Lung microvascular endothelial cell (primary cell): Measurements from ENCODE around the gene CYP3A4. TPM values are rescaled to one million over a fixed set of nuclear protein-coding genes. Genes with fewer than 3 reads are reported as not detected.
A peak's percentile ranks its signal among the peaks of the same experiment; 100 is the strongest.
"Not testable (repeated sequence)": the region's sequence is repeated elsewhere in the genome, so short reads cannot be mapped to it uniquely, and the experiment has no call there.

Experiments used
- DNase-seq, 2 donors: peaks; one replicate each; pipeline versions ENCODE4 v3.0.0 to v3.0.0-alpha.2; 2010; ENCODE audit warnings: low read depth in 2 of 2
- total RNA-seq: library from RNA; depleted of rRNA; stranded (reverse); fragments of >200 nt; gene quantifications from 2 replicates; pipeline ENCODE4 v1.2.1, GENCODE V29; 2014

The CYP3A4 gene
- total RNA-seq, 1 donor from 2014 or later, result not detected

GRCh38 chr7:99792967-99793366, 9.0 kb upstream of the CYP3A4 start:
- DNase-seq, result no peak

- DNase-seq, result no peak
Observed at GRCh38 chr7:99791667-99792369, 7.8 kb upstream of the CYP3A4 start.

DNA sequence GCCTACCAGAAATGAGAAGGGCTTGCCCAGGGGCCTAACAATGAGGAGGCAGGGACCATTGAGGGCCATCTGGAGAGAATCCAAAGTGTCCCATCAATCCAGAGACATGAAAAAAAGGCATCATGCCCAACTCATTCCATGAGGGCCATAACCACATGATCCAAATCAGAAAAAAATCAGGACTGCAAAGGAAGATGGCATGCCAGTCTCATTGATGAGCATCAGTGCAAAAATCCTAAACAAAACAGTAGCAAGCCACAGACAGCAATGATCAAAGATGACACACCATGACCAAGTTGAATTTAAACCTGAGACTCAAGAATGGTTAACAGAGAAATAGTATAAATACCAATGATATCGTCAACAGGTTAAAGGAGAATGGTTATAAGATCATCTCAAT, 7.0 kb upstream of the CYP3A4 start:
- DNase-seq, result no peak

DNA sequence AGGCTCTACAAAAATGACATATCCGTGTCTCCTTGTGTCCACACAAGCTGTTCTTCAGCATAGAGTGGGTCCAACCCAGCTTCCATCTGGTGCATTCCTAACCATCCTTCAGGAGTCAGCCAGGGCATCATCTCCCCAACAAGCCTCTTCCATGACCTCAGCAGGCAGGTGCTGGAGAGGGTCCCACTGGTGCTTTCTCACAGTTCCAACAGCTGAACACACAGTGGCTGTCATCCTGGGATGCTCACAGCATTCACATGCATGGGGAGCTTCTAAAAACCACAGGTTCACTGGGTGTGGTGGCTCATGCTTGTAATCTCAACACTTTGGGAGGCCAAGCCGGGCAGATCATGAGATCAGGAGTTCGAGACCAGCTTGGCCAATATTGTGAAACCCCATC, 6.4 kb upstream of the CYP3A4 start:
- DNase-seq, result no peak

- no peak for DNase-seq
Observed at GRCh38 chr7:99789441-99790070, 5.6 kb upstream of the CYP3A4 start.

DNA sequence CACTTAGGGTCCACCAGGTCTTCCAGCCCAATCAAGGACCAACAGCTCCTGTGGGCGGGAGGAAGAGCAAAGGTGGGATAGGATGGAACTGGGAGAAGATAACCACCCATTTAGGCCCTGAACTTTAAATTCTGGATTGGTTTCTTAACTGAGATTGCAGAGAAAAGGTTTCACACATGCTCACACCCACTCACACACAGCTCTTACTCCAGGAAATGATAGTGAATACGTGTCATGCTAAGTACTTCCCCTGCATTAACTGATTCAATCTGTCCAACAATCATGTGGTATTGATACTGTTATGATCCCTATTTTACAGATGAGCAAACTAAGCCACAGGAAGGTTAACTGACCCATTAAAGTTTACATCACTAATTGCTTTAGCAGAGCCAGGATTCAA, 4.6 kb upstream of the CYP3A4 start:
- peak in 1 of 2 donors; percentile 15 for DNase-seq

- DNase-seq, result no peak
Observed at GRCh38 chr7:99786726-99787335, 2.8 kb upstream of the CYP3A4 start.

- DNase-seq, result not testable (repeated sequence)
Observed at GRCh38 chr7:99785654-99786053, 1.7 kb upstream of the CYP3A4 start.

DNA sequence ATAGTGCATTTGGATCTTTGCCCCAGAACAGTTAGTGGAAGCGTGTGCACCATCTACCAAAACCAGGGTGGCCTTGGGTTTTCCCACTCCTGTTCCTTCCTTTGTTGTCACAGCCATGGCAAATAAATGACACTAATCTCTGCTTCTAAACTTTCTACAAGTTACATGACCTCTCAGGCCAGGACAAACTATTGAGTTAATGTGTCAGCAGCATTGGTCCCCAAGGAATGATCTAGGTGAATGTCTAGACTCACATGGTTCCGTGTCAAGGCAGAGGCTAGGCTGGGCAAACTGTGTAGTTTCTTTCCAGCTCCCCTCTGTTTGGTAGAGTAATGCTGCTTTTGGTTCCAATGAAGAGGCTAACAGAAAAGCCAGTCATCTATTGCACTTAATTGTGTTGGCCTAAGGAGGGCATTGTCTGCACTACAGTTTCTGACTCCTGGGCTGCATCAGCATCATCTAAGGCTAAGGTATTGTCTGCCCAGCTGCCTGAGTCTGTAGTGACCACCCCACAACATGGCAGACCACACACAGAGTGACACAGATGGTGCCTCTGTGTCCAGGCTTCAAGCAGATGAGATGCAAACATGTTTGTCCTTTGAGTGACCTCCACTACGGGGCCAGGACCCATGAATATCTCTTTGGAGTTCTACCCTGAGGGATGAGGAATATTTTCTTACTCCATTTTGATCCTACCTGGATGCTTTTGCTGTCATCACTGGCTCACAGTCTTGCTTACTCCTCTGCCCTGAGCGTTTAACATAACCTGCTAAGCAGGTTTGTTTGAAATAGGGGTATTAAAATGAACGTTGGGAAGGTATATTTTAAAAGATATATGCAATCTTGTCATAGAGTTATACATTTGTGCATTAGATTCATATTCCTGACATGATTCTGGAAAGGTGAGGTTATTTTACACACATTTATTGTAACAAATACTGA, 1.7 kb downstream of the CYP3A4 start:
- no peak for DNase-seq

DNA sequence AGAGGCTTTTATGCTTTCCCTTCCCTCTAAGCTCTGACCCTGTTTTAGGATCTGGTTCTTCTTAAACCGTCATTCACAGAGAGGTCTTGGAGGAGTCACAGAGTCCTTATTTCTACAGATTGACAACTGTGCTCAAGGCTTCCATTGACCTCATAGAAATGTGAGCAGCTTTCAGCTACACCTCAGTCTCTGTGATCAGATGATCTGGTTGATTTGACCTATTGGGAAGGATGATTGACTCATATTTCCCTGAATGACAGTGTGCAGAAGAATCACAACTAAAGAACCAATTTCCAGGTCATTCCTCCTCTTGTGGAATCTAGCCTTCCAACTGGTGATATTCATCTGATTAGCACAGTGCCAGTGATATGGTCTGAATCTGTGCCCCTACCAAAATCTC, 3.4 kb downstream of the CYP3A4 start:
- DNase-seq, result no peak

GRCh38 chr7:99779949-99780348, 4.0 kb downstream of the CYP3A4 start:
- no peak for DNase-seq

DNA sequence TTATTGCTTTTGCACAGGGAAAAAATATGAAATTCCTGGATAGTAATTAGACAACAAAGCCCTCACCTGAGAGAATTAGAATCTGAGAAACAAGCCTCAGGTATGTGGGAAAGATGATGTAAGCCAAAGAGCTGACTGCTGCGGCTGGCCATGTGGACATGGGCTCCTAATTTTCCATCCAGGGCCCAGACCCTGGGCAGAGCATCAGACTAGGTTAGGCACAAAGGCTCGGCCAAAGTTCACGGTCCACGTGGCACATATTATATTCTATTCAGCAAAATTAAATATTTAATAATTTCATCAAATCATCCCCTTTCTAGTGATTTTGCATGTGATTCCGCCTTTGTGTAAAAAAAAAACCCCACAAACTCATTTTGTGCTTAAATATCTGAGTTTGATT, 5.1 kb downstream of the CYP3A4 start:
- DNase-seq, result no peak

- not testable (repeated sequence) for DNase-seq
Observed at GRCh38 chr7:99773395-99773794, 10.6 kb downstream of the CYP3A4 start.

DNA sequence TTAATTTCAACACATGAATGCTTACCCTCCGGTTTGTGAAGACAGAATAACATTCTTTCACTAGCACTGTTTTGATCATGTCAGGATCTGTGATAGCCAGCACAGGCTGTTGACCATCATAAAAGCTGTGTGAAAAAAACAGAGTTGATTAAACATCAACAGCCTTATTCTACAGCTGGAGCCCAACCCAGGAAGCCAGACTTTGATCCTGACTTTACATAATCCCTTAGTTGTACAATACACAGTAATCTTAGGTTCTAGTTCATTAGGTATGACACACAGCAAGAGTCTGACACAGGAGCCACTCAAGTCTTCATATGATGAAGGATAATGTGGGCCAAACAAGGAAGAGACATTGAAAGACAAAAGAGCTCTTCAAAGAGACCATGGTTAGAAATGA, 11.4 kb downstream of the CYP3A4 start:
- DNase-seq, result no peak

- DNase-seq, result not testable (repeated sequence)
Observed at GRCh38 chr7:99769494-99769893, 14.5 kb downstream of the CYP3A4 start.

- DNase-seq, result no peak
Observed at GRCh38 chr7:99768471-99768870, 15.5 kb downstream of the CYP3A4 start.

DNA sequence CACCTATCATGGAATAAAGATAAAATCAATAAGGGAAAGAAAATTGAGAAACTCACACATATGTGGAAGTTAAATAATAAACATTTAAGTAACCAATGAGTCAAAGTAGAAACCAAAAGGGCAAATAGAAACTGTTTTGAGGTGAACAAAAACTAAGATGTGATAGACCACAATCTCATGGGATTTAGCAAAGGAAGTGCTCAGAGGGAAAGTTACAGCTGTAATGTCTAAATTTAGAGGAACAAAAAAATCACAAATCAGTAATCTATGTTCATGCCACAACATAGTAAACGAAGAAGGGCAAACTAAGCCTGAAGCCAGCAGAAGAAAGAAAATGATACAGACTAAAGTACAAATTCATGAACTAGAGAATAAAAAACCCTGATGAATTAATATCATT, 16.3 kb downstream of the CYP3A4 start:
- DNase-seq, result no peak

GRCh38 chr7:99766484-99767099, 17.4 kb downstream of the CYP3A4 start:
- no peak for DNase-seq

DNA sequence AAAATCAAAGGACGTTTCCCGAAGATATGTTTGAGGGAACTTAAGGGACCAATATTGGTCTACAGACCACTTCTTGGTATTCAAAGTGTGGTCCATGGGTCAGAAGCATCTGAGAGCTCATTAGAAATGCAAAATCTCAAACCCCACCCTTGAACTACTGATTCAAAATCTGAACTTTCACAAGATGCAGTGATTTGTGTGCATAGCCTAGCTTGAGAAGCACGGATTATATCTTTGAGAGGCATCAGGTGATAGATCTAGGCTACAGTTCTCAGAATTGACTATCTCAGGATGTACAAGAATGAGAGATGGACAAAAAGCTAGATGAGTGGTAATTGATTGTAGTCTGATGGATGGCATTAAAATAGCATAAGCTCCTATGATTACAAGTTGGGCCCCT, 19.5 kb downstream of the CYP3A4 start:
- no peak for DNase-seq

DNA sequence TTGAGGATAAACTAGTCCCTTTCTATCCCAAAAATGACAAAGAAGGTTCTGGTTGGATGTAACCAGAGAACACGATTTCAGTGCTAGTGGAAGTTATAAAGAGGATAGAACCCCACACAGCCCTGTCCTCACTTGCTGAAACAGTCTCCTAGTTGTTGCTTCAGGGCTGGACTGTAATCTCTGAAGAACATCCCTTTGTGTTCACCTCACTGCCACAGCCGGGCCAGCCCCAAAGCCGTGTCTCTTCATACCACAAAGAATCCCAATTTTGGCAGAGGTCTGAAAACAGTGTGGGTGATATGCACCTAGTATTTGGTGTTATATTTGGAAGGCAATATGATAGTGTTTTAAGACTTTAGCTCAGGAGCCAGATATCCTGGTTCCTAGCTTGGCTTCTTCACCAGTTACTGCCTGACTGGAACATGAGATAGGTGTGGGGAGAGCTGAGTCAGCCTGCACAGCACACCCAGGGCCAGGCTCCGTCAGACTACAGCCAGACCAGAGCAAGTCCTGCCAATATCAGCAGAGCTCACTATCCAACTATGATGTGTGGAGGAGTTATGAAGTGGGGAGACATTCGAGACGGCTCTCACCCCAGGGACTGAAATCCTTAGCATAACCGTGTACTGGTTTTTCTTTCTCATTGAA, 21.2 kb downstream of the CYP3A4 start:
- DNase-seq, result no peak

DNA sequence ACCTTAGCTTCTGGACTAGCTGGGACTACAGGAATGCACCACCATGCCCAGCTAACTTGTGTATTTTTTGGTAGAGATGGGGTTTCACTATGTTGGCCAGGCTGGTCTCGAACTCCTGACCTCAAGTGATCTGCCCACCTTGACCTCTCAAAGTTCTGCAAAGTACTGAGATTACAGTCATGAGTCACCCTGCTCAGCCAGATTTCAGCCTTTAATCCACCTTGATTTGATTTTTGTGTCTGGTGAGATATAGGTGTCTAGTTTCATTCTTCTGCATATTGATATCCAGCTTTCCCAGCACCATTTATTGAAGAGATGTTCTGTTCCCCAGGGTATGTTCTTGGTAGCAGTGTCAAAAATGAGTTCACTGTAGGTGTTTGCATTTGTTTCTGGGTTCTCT, 28.9 kb downstream of the CYP3A4 start:
- no peak for DNase-seq
